ENCODE measurements around the gene SLC39A9. TPM values are rescaled to one million over a fixed set of nuclear protein-coding genes. Genes with fewer than 3 reads are reported as not detected.

Gene SLC39A9
- total and polyA plus RNA-seq, 2 donors (not counting 1 experiment from before 2014, with no cell fraction given) = 18.4 to 59.1 TPM

DNA sequence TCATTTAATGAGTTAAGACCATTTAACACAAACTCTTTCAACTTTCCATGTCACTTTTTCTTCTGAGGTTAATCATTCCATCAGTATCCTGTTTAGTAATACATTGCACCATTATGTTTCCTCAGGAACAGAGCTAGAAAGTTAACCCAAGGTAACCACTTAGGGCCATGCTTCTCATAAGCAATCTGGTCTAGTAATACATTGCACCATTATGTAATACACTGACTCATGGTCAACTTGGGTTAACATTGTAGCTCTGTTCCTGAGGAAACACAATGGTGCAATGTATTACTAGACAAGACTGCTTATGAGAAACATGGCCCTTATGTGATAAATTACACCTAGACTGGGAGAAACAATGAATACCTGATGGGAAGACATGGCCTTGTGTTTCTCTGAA lies 22.1 kb upstream of the SLC39A9 start:
- no peak for ATAC-seq (ENCODE audit: low read depth)
- Histone ChIP-seq H3K27ac (ENCODE audit: low read length in 2 of 2) (no peak overlapping the region), H3K4me3 (ENCODE audit: control extremely low read depth in 1 of 5, extremely low read depth in 1 of 5, insufficient read depth in 1 of 5, low read depth in 2 of 5, low read length in 4 of 5) (no peak overlapping the region), H3K4me1 (ENCODE audit: control insufficient read depth in 2 of 2, insufficient read depth in 2 of 2, low read length in 2 of 2) (no peaks in the 10 kb centered on the region), H4K20me1 (ENCODE audit: control insufficient read depth, insufficient read depth, low read length, poor library complexity, severe bottlenecking) (peaks cover 12% of the 10 kb centered on the region), H3K4me2 (replicated peaks; ENCODE audit: low read depth, low read length, poor library complexity, severe bottlenecking) (no peak overlapping the region), H3K79me2 (ENCODE audit: control insufficient read depth, insufficient read depth, low read length) (no peaks in the 10 kb centered on the region), H2AFZ (ENCODE audit: insufficient read depth, low read depth, low read length, poor library complexity, severe bottlenecking) (no peak overlapping the region), H3K9me3 (ENCODE audit: control extremely low read depth in 1 of 3, control insufficient read depth in 2 of 3, insufficient read depth in 1 of 3, low read length in 2 of 3) (peaks cover 0 to 6% (median 3%) of the 10 kb centered on the region in 3 donors), H3K27me3 (replicated peaks in 1 of 4; ENCODE audit: control extremely low read depth in 1 of 4, control insufficient read depth in 3 of 4, insufficient read depth in 4 of 4, low read length in 3 of 4) (no peaks in the 10 kb centered on the region), H3K9ac (ENCODE audit: low read length) (no peak overlapping the region), H3K36me3 (replicated peaks in 1 of 2; ENCODE audit: control extremely low read depth in 1 of 2, control insufficient read depth in 1 of 2, extremely low read depth in 1 of 2, insufficient read depth in 2 of 2, low read length in 1 of 2) (peaks cover 2 to 27% of the 10 kb centered on the region in 2 experiments)
- Mint-ChIP-seq H3K27me3 (no peaks in the 10 kb centered on the region), H3K9me3 (ENCODE audit: insufficient read depth) (peaks cover 2% of the 10 kb centered on the region), H3K4me3 (no peak overlapping the region), H3K27ac (no peak overlapping the region), H3K4me1 (no peaks in the 10 kb centered on the region)
- ChIA-PET CTCF (no interaction called here), POLR2A (no interaction called here)
- DNase-seq = no peak
- intact Hi-C loops (cut with micrococcal nuclease) = no loop called here
- TF ChIP-seq CTCF (IDR thresholded peaks at IDR 0.05) (no peak), EZH2 (IDR thresholded peaks at IDR 0.05; ENCODE audit: borderline replicate concordance, insufficient read depth, low read depth, low read length, poor library complexity, severe bottlenecking) (no peak)

GRCh38 chr14:69378274-69378673 lies 20.2 kb upstream of the SLC39A9 start:
- WGBS (ENCODE audit: insufficient coverage) = no CpG with 5 or more reads among the region's 2 CpGs
- Histone ChIP-seq H3K36me3 (replicated peaks in 1 of 2; ENCODE audit: control extremely low read depth in 1 of 2, control insufficient read depth in 1 of 2, extremely low read depth in 1 of 2, insufficient read depth in 2 of 2, low read length in 1 of 2) (peaks cover 6 to 39% of the 10 kb centered on the region in 2 experiments), H3K27me3 (replicated peaks in 1 of 4; ENCODE audit: control extremely low read depth in 1 of 4, control insufficient read depth in 3 of 4, insufficient read depth in 4 of 4, low read length in 3 of 4) (no peaks in the 10 kb centered on the region), H3K4me3 (ENCODE audit: control extremely low read depth in 1 of 5, extremely low read depth in 1 of 5, insufficient read depth in 1 of 5, low read depth in 2 of 5, low read length in 4 of 5) (no peak overlapping the region), H3K9ac (ENCODE audit: low read length) (no peak overlapping the region), H3K9me3 (ENCODE audit: control extremely low read depth in 1 of 3, control insufficient read depth in 2 of 3, insufficient read depth in 1 of 3, low read length in 2 of 3) (peaks cover 0 to 6% (median 3%) of the 10 kb centered on the region in 3 donors), H3K4me1 (ENCODE audit: control insufficient read depth in 2 of 2, insufficient read depth in 2 of 2, low read length in 2 of 2) (no peaks in the 10 kb centered on the region), H3K27ac (ENCODE audit: low read length in 2 of 2) (no peak overlapping the region), H2AFZ (ENCODE audit: insufficient read depth, low read depth, low read length, poor library complexity, severe bottlenecking) (no peak overlapping the region), H4K20me1 (ENCODE audit: control insufficient read depth, insufficient read depth, low read length, poor library complexity, severe bottlenecking) (peaks cover 27% of the 10 kb centered on the region), H3K79me2 (ENCODE audit: control insufficient read depth, insufficient read depth, low read length) (no peaks in the 10 kb centered on the region), H3K4me2 (replicated peaks; ENCODE audit: low read depth, low read length, poor library complexity, severe bottlenecking) (no peak overlapping the region)
- DNase-seq (no peak), ATAC-seq (ENCODE audit: low read depth) (no peak)
- Mint-ChIP-seq H3K4me3 (no peak overlapping the region), H3K4me1 (no peaks in the 10 kb centered on the region), H3K9me3 (ENCODE audit: insufficient read depth) (peaks cover 2% of the 10 kb centered on the region), H3K27me3 (no peaks in the 10 kb centered on the region), H3K27ac (no peak overlapping the region)
- CTCF ChIA-PET = no interaction called here
- TF ChIP-seq EZH2 (IDR thresholded peaks at IDR 0.05; ENCODE audit: borderline replicate concordance, insufficient read depth, low read depth, low read length, poor library complexity, severe bottlenecking) (no peak), CTCF (IDR thresholded peaks at IDR 0.05) (no peak)
- POLR2A ChIA-PET = no interaction called here
- intact Hi-C loops (cut with micrococcal nuclease) = no loop called here

Data from B cell (primary cell).